ENCODE measurements around the gene DNM3.

Gene DNM3

GRCh38 chr1:171973421-171973820 is 132.1 kb downstream of the DNM3 start:
- Histone ChIP-seq H2BK15ac (ENCODE audit: low read depth, poor library complexity, severe bottlenecking) (no peak overlapping the region), H3K9ac (ENCODE audit: low read length) (no peak overlapping the region), H4K8ac (ENCODE audit: low read length) (no peak overlapping the region)

GRCh38 chr1:171981303-171981702 is 140.0 kb downstream of the DNM3 start:
- H2BK15ac ChIP-seq (ENCODE audit: low read depth, poor library complexity, severe bottlenecking): no peak overlapping the region
- H3K4me1 ChIP-seq (ENCODE audit: control insufficient read depth, insufficient read depth, low read depth, low read length): no peaks in the 10 kb centered on the region
- no peak overlapping the region for H3K18ac ChIP-seq (ENCODE audit: low read depth in 1 of 2, low read length in 2 of 2)
- no peak overlapping the region for H3K27ac ChIP-seq (ENCODE audit: low read length, poor library complexity, severe bottlenecking)
- H4K91ac ChIP-seq (ENCODE audit: low read length): no peak overlapping the region
- no peaks in the 10 kb centered on the region for H3K27me3 ChIP-seq (ENCODE audit: control insufficient read depth in 1 of 2, insufficient read depth in 1 of 2, low read length in 2 of 2)
- no peak for DNase-seq
- H2AK5ac ChIP-seq (ENCODE audit: low read length, severe bottlenecking): no peak overlapping the region
- H3K9ac ChIP-seq (ENCODE audit: low read length): no peak overlapping the region
- no peak overlapping the region for H3K23ac ChIP-seq (ENCODE audit: low read length in 2 of 2)
- no peak overlapping the region for H2BK12ac ChIP-seq (ENCODE audit: low read length in 2 of 2)
- no peak overlapping the region for H3K4me3 ChIP-seq (ENCODE audit: insufficient read depth in 1 of 2, low read depth in 1 of 2, low read length in 2 of 2)
- no peak overlapping the region for H3K4me2 ChIP-seq (ENCODE audit: low read length, poor library complexity, severe bottlenecking)
- H3K79me1 ChIP-seq (replicated peaks; ENCODE audit: low read length, poor library complexity, severe bottlenecking): no peaks in the 10 kb centered on the region
- H2BK5ac ChIP-seq (ENCODE audit: low read depth, low read length, poor library complexity, severe bottlenecking): no peak overlapping the region
- no peak overlapping the region for H2AFZ ChIP-seq (ENCODE audit: low read depth, low read length)
- H3K14ac ChIP-seq (ENCODE audit: low read length in 2 of 2): no peak overlapping the region
- H3K36me3 ChIP-seq (ENCODE audit: control insufficient read depth in 1 of 2, insufficient read depth in 2 of 2, low read depth in 1 of 2, low read length in 2 of 2): peaks cover 0 to 2% of the 10 kb centered on the region in 2 experiments
- no peak overlapping the region for H4K8ac ChIP-seq (ENCODE audit: low read length)
- no peak overlapping the region for H2BK120ac ChIP-seq (ENCODE audit: low read depth, low read length)
- no peak overlapping the region for H3K4ac ChIP-seq (ENCODE audit: low read depth in 1 of 2, low read length in 2 of 2)
- no peaks in the 10 kb centered on the region for H3K9me3 ChIP-seq (ENCODE audit: control insufficient read depth, low read length)

More at GRCh38 chr1:171973421-171973820, 132.1 kb downstream of the DNM3 start:
- no peak overlapping the region for H2AFZ ChIP-seq (ENCODE audit: low read depth, low read length)
- no peak overlapping the region for H2BK120ac ChIP-seq (ENCODE audit: low read depth, low read length)
- H3K23ac ChIP-seq (ENCODE audit: low read length in 2 of 2): no peak overlapping the region
- no peaks in the 10 kb centered on the region for H3K9me3 ChIP-seq (ENCODE audit: control insufficient read depth, low read length)
- no peaks in the 10 kb centered on the region for H3K27me3 ChIP-seq (ENCODE audit: control insufficient read depth in 1 of 2, insufficient read depth in 1 of 2, low read length in 2 of 2)
- H2AK5ac ChIP-seq (ENCODE audit: low read length, severe bottlenecking): no peak overlapping the region
- no peak for DNase-seq
- H3K14ac ChIP-seq (ENCODE audit: low read length in 2 of 2): no peak overlapping the region
- no peaks in the 10 kb centered on the region for H3K4me1 ChIP-seq (ENCODE audit: control insufficient read depth, insufficient read depth, low read depth, low read length)
- H3K4me3 ChIP-seq (ENCODE audit: insufficient read depth in 1 of 2, low read depth in 1 of 2, low read length in 2 of 2): no peak overlapping the region
- no peak overlapping the region for H2BK12ac ChIP-seq (ENCODE audit: low read length in 2 of 2)
- no peaks in the 10 kb centered on the region for H3K79me1 ChIP-seq (replicated peaks; ENCODE audit: low read length, poor library complexity, severe bottlenecking)
- H2BK5ac ChIP-seq (ENCODE audit: low read depth, low read length, poor library complexity, severe bottlenecking): no peak overlapping the region
- H3K36me3 ChIP-seq (ENCODE audit: control insufficient read depth in 1 of 2, insufficient read depth in 2 of 2, low read depth in 1 of 2, low read length in 2 of 2): no peaks in the 10 kb centered on the region
- no peak overlapping the region for H3K4me2 ChIP-seq (ENCODE audit: low read length, poor library complexity, severe bottlenecking)
- no peak overlapping the region for H4K91ac ChIP-seq (ENCODE audit: low read length)
- no peak overlapping the region for H3K4ac ChIP-seq (ENCODE audit: low read depth in 1 of 2, low read length in 2 of 2)
- no peak overlapping the region for H3K18ac ChIP-seq (ENCODE audit: low read depth in 1 of 2, low read length in 2 of 2)
- no peak overlapping the region for H3K27ac ChIP-seq (ENCODE audit: low read length, poor library complexity, severe bottlenecking)

GRCh38 chr1:171983584-171983983 is 142.3 kb downstream of the DNM3 start:
- WGBS: 86% methylated on average over 1 of the region's 1 CpG
- no peak overlapping the region for H3K4me2 ChIP-seq (ENCODE audit: low read length, poor library complexity, severe bottlenecking)
- no peak overlapping the region for H2AFZ ChIP-seq (ENCODE audit: low read depth, low read length)
- no peak overlapping the region for H3K23ac ChIP-seq (ENCODE audit: low read length in 2 of 2)
- H2BK120ac ChIP-seq (ENCODE audit: low read depth, low read length): no peak overlapping the region
- H2BK15ac ChIP-seq (ENCODE audit: low read depth, poor library complexity, severe bottlenecking): no peak overlapping the region
- no peaks in the 10 kb centered on the region for H3K4me1 ChIP-seq (ENCODE audit: control insufficient read depth, insufficient read depth, low read depth, low read length)
- no peak overlapping the region for H2BK5ac ChIP-seq (ENCODE audit: low read depth, low read length, poor library complexity, severe bottlenecking)
- H3K27ac ChIP-seq (ENCODE audit: low read length, poor library complexity, severe bottlenecking): no peak overlapping the region
- no peaks in the 10 kb centered on the region for H3K27me3 ChIP-seq (ENCODE audit: control insufficient read depth in 1 of 2, insufficient read depth in 1 of 2, low read length in 2 of 2)
- H3K36me3 ChIP-seq (ENCODE audit: control insufficient read depth in 1 of 2, insufficient read depth in 2 of 2, low read depth in 1 of 2, low read length in 2 of 2): peaks cover 0 to 2% of the 10 kb centered on the region in 2 experiments
- no peaks in the 10 kb centered on the region for H3K9me3 ChIP-seq (ENCODE audit: control insufficient read depth, low read length)
- H3K79me1 ChIP-seq (replicated peaks; ENCODE audit: low read length, poor library complexity, severe bottlenecking): no peaks in the 10 kb centered on the region
- H3K18ac ChIP-seq (ENCODE audit: low read depth in 1 of 2, low read length in 2 of 2): no peak overlapping the region
- no peak overlapping the region for H4K8ac ChIP-seq (ENCODE audit: low read length)
- no peak overlapping the region for H4K91ac ChIP-seq (ENCODE audit: low read length)
- no peak overlapping the region for H3K4me3 ChIP-seq (ENCODE audit: insufficient read depth in 1 of 2, low read depth in 1 of 2, low read length in 2 of 2)
- peak; percentile 38 for DNase-seq
- no peak overlapping the region for H3K4ac ChIP-seq (ENCODE audit: low read depth in 1 of 2, low read length in 2 of 2)
- no peak overlapping the region for H2BK12ac ChIP-seq (ENCODE audit: low read length in 2 of 2)
- H3K14ac ChIP-seq (ENCODE audit: low read length in 2 of 2): no peak overlapping the region
- H2AK5ac ChIP-seq (ENCODE audit: low read length, severe bottlenecking): no peak overlapping the region
- H3K9ac ChIP-seq (ENCODE audit: low read length): peak overlapping the region; percentile 10

- Histone ChIP-seq H3K4me3 (ENCODE audit: insufficient read depth in 1 of 2, low read depth in 1 of 2, low read length in 2 of 2) (no peak overlapping the region), H2AFZ (ENCODE audit: low read depth, low read length) (no peak overlapping the region), H3K23ac (ENCODE audit: low read length in 2 of 2) (no peak overlapping the region), H3K27me3 (ENCODE audit: control insufficient read depth in 1 of 2, insufficient read depth in 1 of 2, low read length in 2 of 2) (no peaks in the 10 kb centered on the region), H4K8ac (ENCODE audit: low read length) (no peak overlapping the region), H4K91ac (ENCODE audit: low read length) (no peak overlapping the region), H3K9ac (ENCODE audit: low read length) (peak overlapping the region; percentile 10), H3K36me3 (ENCODE audit: control insufficient read depth in 1 of 2, insufficient read depth in 2 of 2, low read depth in 1 of 2, low read length in 2 of 2) (peaks cover 0 to 2% of the 10 kb centered on the region in 2 experiments), H2BK120ac (ENCODE audit: low read depth, low read length) (no peak overlapping the region), H3K14ac (ENCODE audit: low read length in 2 of 2) (no peak overlapping the region), H3K4ac (ENCODE audit: low read depth in 1 of 2, low read length in 2 of 2) (no peak overlapping the region), H2BK12ac (ENCODE audit: low read length in 2 of 2) (no peak overlapping the region), H2BK5ac (ENCODE audit: low read depth, low read length, poor library complexity, severe bottlenecking) (no peak overlapping the region), H3K27ac (ENCODE audit: low read length, poor library complexity, severe bottlenecking) (no peak overlapping the region), H3K4me2 (ENCODE audit: low read length, poor library complexity, severe bottlenecking) (no peak overlapping the region), H3K4me1 (ENCODE audit: control insufficient read depth, insufficient read depth, low read depth, low read length) (no peaks in the 10 kb centered on the region), H3K9me3 (ENCODE audit: control insufficient read depth, low read length) (no peaks in the 10 kb centered on the region), H3K18ac (ENCODE audit: low read depth in 1 of 2, low read length in 2 of 2) (no peak overlapping the region), H2BK15ac (ENCODE audit: low read depth, poor library complexity, severe bottlenecking) (no peak overlapping the region), H2AK5ac (ENCODE audit: low read length, severe bottlenecking) (no peak overlapping the region), H3K79me1 (replicated peaks; ENCODE audit: low read length, poor library complexity, severe bottlenecking) (no peaks in the 10 kb centered on the region)
- DNase-seq: no peak
- WGBS: 75% methylated on average over 7 of the region's 7 CpGs
Observed at GRCh38 chr1:171984262-171984661, 143.0 kb downstream of the DNM3 start.
